K562 (cell line): ENCODE data around the gene PNMA3. TPM values are rescaled to one million over a fixed set of nuclear protein-coding genes. Genes with fewer than 3 reads are reported as not detected.
A peak's percentile ranks its signal among the peaks of the same experiment; 100 is the strongest.
"Not testable (repeated sequence)": the region's sequence is repeated elsewhere in the genome, so short reads cannot be mapped to it uniquely, and the experiment has no call there.

Source experiments
- ATAC-seq: fragments of 200-7000 bp; cut with Tn5 transposase; 3 replicates; pipeline ENCODE4 v1.9.1; 2020; ENCODE audit warnings: moderate library complexity
- BruUV-seq: library from RNA; stranded (reverse); fragments of 400-500 nt; replicated peaks from 2 replicates; lab custom pipeline; 2021; lab: Mats Ljungman, UMichigan
- CTCF ChIA-PET: fragments of 300-600 bp; formaldehyde crosslinking; extraction: SDS; loops from one replicate; lab custom pipeline; 2021; ENCODE audit warnings: low intra/inter-chr PET ratio; lab: Yijun Ruan, JAX
- POLR2A ChIA-PET: fragments of 300-600, 350-650 bp; sonication (Branson Sonifier 250); formaldehyde crosslinking; extraction: SDS; loops from one replicate; lab custom pipeline; 2021; ENCODE audit warnings: antibody characterized with exemption, inconsistent platforms; lab: Yijun Ruan, JAX
- DNase-seq, 4 experiments: peaks; one replicate each; pipeline versions ENCODE4 v3.0.0 to v3.0.0-alpha.2; 2011 to 2018; ENCODE audit warnings: low spot score in 3 of 4, mixed read lengths in 3 of 4; ENCODE audit errors: extremely low read depth in 1 of 4
- FAIRE-seq: peaks from 2 replicates; lab custom pipeline; 2011; peaks lifted over from hg19 to GRCh38; lab: Jason Lieb, UNC
- H2AFZ ChIP-seq: 2 replicates; pipeline ENCODE4 v1.6.0; 2011; ENCODE audit warnings: low read depth, low read length, control low read depth, inconsistent platforms
- H3K27ac ChIP-seq: fragments of 200-600 bp; 3 replicates; pipeline ENCODE4 v1.8.0; 2011; ENCODE audit warnings: low read depth, mild to moderate bottlenecking, control low read depth, inconsistent platforms, low read length, moderate library complexity, mixed read lengths; ENCODE audit errors: extremely low read depth
- H3K27me3 ChIP-seq, 2 experiments: fragments of 300-600 bp in 1 of 2; 2 replicates in 1 of 2; 3 replicates in 1 of 2; pipeline versions ENCODE4 v1.6.0 to v1.8.0; 2011; ENCODE audit warnings: inconsistent platforms in 2 of 2, low read length in 2 of 2, mild to moderate bottlenecking in 1 of 2, mixed read lengths in 1 of 2, moderate library complexity in 1 of 2; ENCODE audit not compliant: control insufficient read depth in 2 of 2, insufficient read depth in 2 of 2
- H3K36me3 ChIP-seq: fragments of 300-600 bp; 3 replicates; pipeline ENCODE4 v1.8.0; 2011; ENCODE audit warnings: mild to moderate bottlenecking, low read length, inconsistent platforms; ENCODE audit not compliant: control insufficient read depth, insufficient read depth
- H3K4me1 ChIP-seq, 2 experiments: fragments of 200-600 bp in 1 of 2; replicated peaks in 1 of 2; 2 replicates in 1 of 2; 3 replicates in 1 of 2; pipeline versions ENCODE4 v1.5.1 to v1.8.0; 2011; ENCODE audit warnings: inconsistent platforms in 2 of 2, low read length in 2 of 2, mild to moderate bottlenecking in 1 of 2, mixed read lengths in 1 of 2, moderate library complexity in 1 of 2; ENCODE audit not compliant: control insufficient read depth in 2 of 2, insufficient read depth in 2 of 2
- H3K4me2 ChIP-seq: 2 replicates; pipeline ENCODE4 v1.6.1; 2011; ENCODE audit warnings: low read length, control low read depth, inconsistent platforms, mixed read lengths; ENCODE audit not compliant: insufficient read depth
- H3K4me3 ChIP-seq: fragments of 200-600 bp; sonication (generic), shearing (Covaris generic); 2 replicates; pipeline ENCODE4 v1.5.1; 2016; ENCODE audit warnings: control low read depth, inconsistent platforms
- H3K79me2 ChIP-seq: fragments of 200-600 bp; 3 replicates; pipeline ENCODE4 v1.8.0; 2011; ENCODE audit warnings: low read length, inconsistent platforms; ENCODE audit not compliant: control insufficient read depth, insufficient read depth
- H3K9ac ChIP-seq, 2 experiments: 2 replicates each; pipeline versions ENCODE4 v1.6.0 to v1.6.1; 2011; ENCODE audit warnings: low read depth in 2 of 2, low read length in 2 of 2, control low read depth in 1 of 2, inconsistent platforms in 1 of 2, mild to moderate bottlenecking in 1 of 2, mixed read lengths in 1 of 2; ENCODE audit not compliant: insufficient read depth in 1 of 2
- H3K9me1 ChIP-seq: one replicate; pipeline ENCODE4 v1.6.0; 2011; ENCODE audit warnings: inconsistent platforms, mild to moderate bottlenecking, low read length, moderate library complexity; ENCODE audit not compliant: control insufficient read depth, insufficient read depth
- H3K9me3 ChIP-seq: replicated peaks from 2 replicates; pipeline ENCODE4 v1.5.1; 2011; ENCODE audit warnings: low read depth, low read length, inconsistent platforms; ENCODE audit not compliant: control insufficient read depth, insufficient read depth
- H4K20me1 ChIP-seq: replicated peaks from 2 replicates; pipeline ENCODE4 v1.6.1; 2011; ENCODE audit warnings: low read length, inconsistent platforms, mixed read lengths; ENCODE audit not compliant: control insufficient read depth, insufficient read depth
- CEBPG ChIP-seq, 3 experiments: fragments of 200-800 bp in 1 of 3; sonication (Bioruptor generic) in 1 of 3; sonication (generic) in 1 of 3; formaldehyde crosslinking in 1 of 3; IDR thresholded peaks in 2 of 3; conservative IDR thresholded peaks in 1 of 3; 2 replicates each; pipeline versions ENCODE4 v1.6.1 to v1.8.0; 2016 to 2022; ENCODE audit warnings: missing compliant biosample characterization in 2 of 3, missing genetic modification characterization in 2 of 3, mild to moderate bottlenecking in 1 of 3, missing genetic modification reagents in 1 of 3
- WGBS: fragments of 100-300 bp; shearing (Covaris generic); methylation state at CpG from one replicate; pipeline ENCODE4 v1.1.6; 2016; ENCODE audit warnings: low coverage, mixed read lengths; ENCODE audit not compliant: insufficient coverage; ENCODE audit errors: missing lambda C conversion rate; 5-methylcytosine and 5-hydroxymethylcytosine counted together
- in situ Hi-C: fragments of 300-500 bp; cut with MboI; formaldehyde crosslinking; loops from 4 replicates; pipeline ENCODE4 v1.15.0; 2018; ENCODE audit warnings: inconsistent platforms, mixed read lengths
- intact Hi-C: fragments of 100-400 bp; cut with micrococcal nuclease; formaldehyde crosslinking; loops from 2 replicates; pipeline ENCODE4 v1.14.2; 2022
- polyA plus RNA-seq, 8 experiments: library from polyadenylated mRNA; depleted of rRNA in 4 of 8; stranded (reverse) in 5 of 8; unstranded in 3 of 8; fragments of >200 nt; fragmentation: Nextera tagmentation in 2 of 8; fragmentation: Illumina TruSeq in 1 of 8; extraction: Ambion mirVana in 2 of 8; extraction: Trizol in 1 of 8; gene quantifications; 2 replicates each; pipeline versions ENCODE4 v1.2.1 to v1.2.3, GENCODE V29; 2011 to 2014; ENCODE audit warnings: inconsistent platforms in 1 of 8, missing spikeins in 1 of 8
- small RNA-seq: library from RNA; depleted of rRNA; stranded (forward); fragments of <200 nt; gene quantifications from one replicate; pipeline ENCODE3, GENCODE V24; 2014
- total RNA-seq, 7 experiments: library from RNA; depleted of rRNA in 6 of 7; stranded (reverse); fragments of >200 nt in 6 of 7; fragmentation: Illumina TruSeq in 2 of 7; extraction: Trizol in 2 of 7; gene quantifications; 2 replicates each; pipeline versions ENCODE4 v1.2.1 to v1.2.3, GENCODE V29; 2011 to 2021; ENCODE audit warnings: low replicate concordance in 1 of 7

The PNMA3 gene
- total and polyA plus RNA-seq, 9 of the 15 experiments (the other 6 are each of a cell fraction or from before 2014, with no cell fraction given), result 0.01 to 1.5 (median 0.95) TPM; not detected in 1

DNA sequence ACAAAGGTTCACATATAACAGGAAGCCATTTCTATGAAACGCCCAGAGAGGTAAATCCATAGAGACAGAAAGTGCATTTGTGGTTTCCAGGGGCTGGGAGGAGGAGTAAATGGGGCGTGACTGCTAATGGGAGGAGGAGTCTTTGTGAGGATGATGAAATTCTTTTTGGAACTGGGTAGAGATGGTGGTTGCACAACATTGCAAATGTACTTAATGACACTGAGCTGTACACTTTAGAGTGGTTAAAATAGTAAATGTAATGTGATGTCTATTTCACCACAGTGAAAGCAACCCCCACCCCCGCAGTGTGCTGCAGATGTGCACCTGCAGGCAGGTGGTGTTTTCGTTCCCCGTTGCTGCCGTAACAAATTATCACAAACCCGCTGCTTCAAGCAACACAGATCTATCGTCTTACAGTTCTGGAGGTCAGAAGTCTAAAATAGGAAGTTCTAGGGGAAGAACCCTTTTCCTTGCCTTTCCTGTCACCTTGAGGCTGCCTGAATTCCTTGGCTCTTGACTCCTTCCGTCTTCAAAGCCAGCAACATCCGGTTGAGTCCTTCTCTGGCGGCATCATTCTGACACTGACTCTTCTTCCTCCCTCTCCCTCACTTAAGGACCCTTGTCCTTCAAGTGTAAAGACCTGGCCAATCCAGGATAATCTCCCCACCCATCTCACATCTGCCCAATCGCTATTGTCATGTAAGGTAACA is 50.0 kb downstream of the PNMA3 start:
- peak; percentile 74 for FAIRE-seq

More for the DNA sequence above, 50.0 kb downstream of the PNMA3 start:
- no CpG with 5 or more reads among the region's 12 CpGs for WGBS
- H3K4me3 ChIP-seq; H3K9me3 ChIP-seq; in situ Hi-C loops; BruUV-seq; POLR2A ChIA-PET; H3K36me3 ChIP-seq; H3K4me1 ChIP-seq; H3K27ac ChIP-seq; H2AFZ ChIP-seq; H4K20me1 ChIP-seq; H3K9me1 ChIP-seq; H3K27me3 ChIP-seq; H3K79me2 ChIP-seq; DNase-seq; H3K4me2 ChIP-seq; intact Hi-C loops; CTCF ChIA-PET; H3K9ac ChIP-seq; TF ChIP-seq CEBPG (CRISPR knock-in tag; IDR thresholded peaks at IDR 0.05): not testable (repeated sequence)
- peak in 1 of 2 experiments; percentile 46; a peak in 1 of 4 replicates for TF ChIP-seq CEBPG (tag; conservative IDR thresholded peaks at IDR 0.05 in 1 of 2, IDR thresholded peaks at IDR 0.05 in 1 of 2)
- peak; percentile 96 for ATAC-seq

Small RNA genes lying within 50 kb of the gene (small RNA-seq; reads per million reads assigned to genes)
- gene AC243428.1, result not detected

Other genes starting within 250 kb of the PNMA3 start
- 15.7 and 16.7 TPM in 2 replicates for gene CETN2, start 225.7 kb upstream of the PNMA3 start, total RNA-seq (2014; rRNA removed)
- gene CETN2, start 225.7 kb upstream of the PNMA3 start, total RNA-seq (2014; rRNA removed; fragmentation: Illumina TruSeq; extraction: Trizol), result 27.6 and 32.6 TPM in 2 replicates
- 26.9 and 28.8 TPM in 2 replicates for gene CETN2, start 225.7 kb upstream of the PNMA3 start, total RNA-seq (2015; rRNA removed; fragmentation: Illumina TruSeq; extraction: Trizol)
- 17.6 and 19.7 TPM in 2 replicates for gene CETN2, start 225.7 kb upstream of the PNMA3 start, total RNA-seq (2021)
- gene CETN2, start 225.7 kb upstream of the PNMA3 start, polyA plus RNA-seq (2011; rRNA removed), result 28.8 and 35.0 TPM in 2 replicates
- gene CETN2, start 225.7 kb upstream of the PNMA3 start, polyA plus RNA-seq (2014; fragmentation: Illumina TruSeq; extraction: Trizol), result 27.8 and 37.1 TPM in 2 replicates
- 10 to 100 TPM; 24.7 to 36.0 TPM for gene CETN2, start 225.7 kb upstream of the PNMA3 start, polyA plus RNA-seq (2014; fragmentation: Nextera tagmentation; extraction: Ambion mirVana)
- gene CETN2, start 225.7 kb upstream of the PNMA3 start, polyA plus RNA-seq (2014; rRNA removed), result 22.3 and 22.6 TPM in 2 replicates
- 37.1 and 38.4 TPM in 2 replicates for gene NSDHL, start 225.4 kb upstream of the PNMA3 start, total RNA-seq (2014; rRNA removed)
- gene NSDHL, start 225.4 kb upstream of the PNMA3 start, total RNA-seq (2014; rRNA removed; fragmentation: Illumina TruSeq; extraction: Trizol), result 26.9 and 30.5 TPM in 2 replicates
- 21.0 and 22.5 TPM in 2 replicates for gene NSDHL, start 225.4 kb upstream of the PNMA3 start, total RNA-seq (2015; rRNA removed; fragmentation: Illumina TruSeq; extraction: Trizol)
- gene NSDHL, start 225.4 kb upstream of the PNMA3 start, total RNA-seq (2021), result 37.1 and 40.3 TPM in 2 replicates
- gene NSDHL, start 225.4 kb upstream of the PNMA3 start, polyA plus RNA-seq (2011; rRNA removed), result 63.4 and 71.8 TPM in 2 replicates
- gene NSDHL, start 225.4 kb upstream of the PNMA3 start, polyA plus RNA-seq (2014; fragmentation: Illumina TruSeq; extraction: Trizol), result 52.5 and 62.8 TPM in 2 replicates
- gene NSDHL, start 225.4 kb upstream of the PNMA3 start, polyA plus RNA-seq (2014; fragmentation: Nextera tagmentation; extraction: Ambion mirVana), result 10 to 100 TPM; 49.7 to 57.4 TPM
- 40.8 and 41.1 TPM in 2 replicates for gene NSDHL, start 225.4 kb upstream of the PNMA3 start, polyA plus RNA-seq (2014; rRNA removed)
- 0.18 and 0.24 TPM in 2 replicates for gene ZNF185, start 158.4 kb upstream of the PNMA3 start, total RNA-seq (2014; rRNA removed)
- gene ZNF185, start 158.4 kb upstream of the PNMA3 start, total RNA-seq (2014; rRNA removed; fragmentation: Illumina TruSeq; extraction: Trizol), result 0.22 and 0.26 TPM in 2 replicates
- 0.19 and 0.22 TPM in 2 replicates for gene ZNF185, start 158.4 kb upstream of the PNMA3 start, total RNA-seq (2015; rRNA removed; fragmentation: Illumina TruSeq; extraction: Trizol)
- 0.24 and 0.40 TPM in 2 replicates for gene ZNF185, start 158.4 kb upstream of the PNMA3 start, total RNA-seq (2021)
- gene ZNF185, start 158.4 kb upstream of the PNMA3 start, polyA plus RNA-seq (2011; rRNA removed), result 0.95 and 1.1 TPM in 2 replicates
- 0.57 and 0.64 TPM in 2 replicates for gene ZNF185, start 158.4 kb upstream of the PNMA3 start, polyA plus RNA-seq (2014; fragmentation: Illumina TruSeq; extraction: Trizol)
- gene ZNF185, start 158.4 kb upstream of the PNMA3 start, polyA plus RNA-seq (2014; fragmentation: Nextera tagmentation; extraction: Ambion mirVana), result under 1 TPM; 0.08 to 0.18 TPM
- 0.35 and 0.38 TPM in 2 replicates for gene ZNF185, start 158.4 kb upstream of the PNMA3 start, polyA plus RNA-seq (2014; rRNA removed)
- not detected in 2 replicates for gene PNMA5, start 62.4 kb upstream of the PNMA3 start, total RNA-seq (2014; rRNA removed)
- 0.07 TPM in 1 of 2 replicates, not detected in the other for gene PNMA5, start 62.4 kb upstream of the PNMA3 start, total RNA-seq (2014; rRNA removed; fragmentation: Illumina TruSeq; extraction: Trizol)
- gene PNMA5, start 62.4 kb upstream of the PNMA3 start, total RNA-seq (2015; rRNA removed; fragmentation: Illumina TruSeq; extraction: Trizol), result 0.07 TPM in 1 of 2 replicates, not detected in the other
- 0.20 TPM in 1 of 2 replicates, not detected in the other for gene PNMA5, start 62.4 kb upstream of the PNMA3 start, total RNA-seq (2021)
- 0.03 TPM in 2 replicates for gene PNMA5, start 62.4 kb upstream of the PNMA3 start, polyA plus RNA-seq (2011; rRNA removed)
- gene PNMA5, start 62.4 kb upstream of the PNMA3 start, polyA plus RNA-seq (2014; fragmentation: Illumina TruSeq; extraction: Trizol), result 0.04 TPM in 1 of 2 replicates, not detected in the other
- gene PNMA5, start 62.4 kb upstream of the PNMA3 start, polyA plus RNA-seq (2014; fragmentation: Nextera tagmentation; extraction: Ambion mirVana), result not detected
- gene PNMA5, start 62.4 kb upstream of the PNMA3 start, polyA plus RNA-seq (2014; rRNA removed), result 0.07 TPM in 1 of 2 replicates, not detected in the other
- 5.4 and 6.7 TPM in 2 replicates for gene PNMA6A, start 16.0 kb downstream of the PNMA3 start, total RNA-seq (2014; rRNA removed)
- gene PNMA6A, start 16.0 kb downstream of the PNMA3 start, total RNA-seq (2014; rRNA removed; fragmentation: Illumina TruSeq; extraction: Trizol), result 0.73 and 1.2 TPM in 2 replicates
- gene PNMA6A, start 16.0 kb downstream of the PNMA3 start, total RNA-seq (2015; rRNA removed; fragmentation: Illumina TruSeq; extraction: Trizol), result 3.9 and 5.0 TPM in 2 replicates
- 6.3 and 6.9 TPM in 2 replicates for gene PNMA6A, start 16.0 kb downstream of the PNMA3 start, total RNA-seq (2021)
- gene PNMA6A, start 16.0 kb downstream of the PNMA3 start, polyA plus RNA-seq (2011; rRNA removed), result 0.83 and 1.0 TPM in 2 replicates
- 1.3 and 2.6 TPM in 2 replicates for gene PNMA6A, start 16.0 kb downstream of the PNMA3 start, polyA plus RNA-seq (2014; fragmentation: Illumina TruSeq; extraction: Trizol)
- gene PNMA6A, start 16.0 kb downstream of the PNMA3 start, polyA plus RNA-seq (2014; fragmentation: Nextera tagmentation; extraction: Ambion mirVana), result under 1 TPM; 0.10 to 0.13 TPM
- gene PNMA6A, start 16.0 kb downstream of the PNMA3 start, polyA plus RNA-seq (2014; rRNA removed), result 4.2 and 4.9 TPM in 2 replicates
- gene MAGEA1, start 122.8 kb downstream of the PNMA3 start, total RNA-seq (2014; rRNA removed), result 43.9 and 49.2 TPM in 2 replicates
- 41.2 and 42.3 TPM in 2 replicates for gene MAGEA1, start 122.8 kb downstream of the PNMA3 start, total RNA-seq (2014; rRNA removed; fragmentation: Illumina TruSeq; extraction: Trizol)
- gene MAGEA1, start 122.8 kb downstream of the PNMA3 start, total RNA-seq (2015; rRNA removed; fragmentation: Illumina TruSeq; extraction: Trizol), result 52.3 and 57.9 TPM in 2 replicates
- gene MAGEA1, start 122.8 kb downstream of the PNMA3 start, total RNA-seq (2021), result 43.5 and 44.1 TPM in 2 replicates
- gene MAGEA1, start 122.8 kb downstream of the PNMA3 start, polyA plus RNA-seq (2011; rRNA removed), result 2.8 and 10.2 TPM in 2 replicates
- 57.3 and 60.6 TPM in 2 replicates for gene MAGEA1, start 122.8 kb downstream of the PNMA3 start, polyA plus RNA-seq (2014; fragmentation: Illumina TruSeq; extraction: Trizol)
- 10 to 100 TPM; 24.5 to 45.2 TPM for gene MAGEA1, start 122.8 kb downstream of the PNMA3 start, polyA plus RNA-seq (2014; fragmentation: Nextera tagmentation; extraction: Ambion mirVana)
- 51.0 and 51.9 TPM in 2 replicates for gene MAGEA1, start 122.8 kb downstream of the PNMA3 start, polyA plus RNA-seq (2014; rRNA removed)